Kidney epithelial cell (primary cell): Measurements from ENCODE around the gene ADAM19. TPM values are rescaled to one million over a fixed set of nuclear protein-coding genes. Genes with fewer than 3 reads are reported as not detected.

Experiments
- DNase-seq: peaks from one replicate; pipeline ENCODE4 v3.0.0-alpha.2; 2010; ENCODE audit warnings: low read depth
- H3K27me3 ChIP-seq: 2 replicates; pipeline ENCODE4 v1.6.0; 2011; ENCODE audit warnings: low read length; ENCODE audit not compliant: control insufficient read depth, insufficient read depth
- H3K36me3 ChIP-seq: 2 replicates; pipeline ENCODE4 v1.5.1; 2011; ENCODE audit warnings: low read length; ENCODE audit not compliant: control insufficient read depth, insufficient read depth
- H3K4me3 ChIP-seq: 2 replicates; pipeline ENCODE4 v1.5.1; 2011; ENCODE audit warnings: low read depth, mild to moderate bottlenecking, control low read depth, low read length
- CTCF ChIP-seq: IDR thresholded peaks from 2 replicates; pipeline ENCODE4 v1.5.1; 2011; ENCODE audit warnings: mild to moderate bottlenecking, moderate library complexity, low read length, control low read depth, inconsistent platforms; ENCODE audit not compliant: insufficient read depth, poor library complexity, severe bottlenecking
- total RNA-seq: library from RNA; depleted of rRNA; stranded (reverse); fragments of >200 nt; gene quantifications from 2 replicates; pipeline ENCODE4 v1.2.3, GENCODE V29; 2015

The ADAM19 gene
- total RNA-seq, 1 donor from 2014 or later: 61.0 TPM

- H3K4me3 ChIP-seq: no peak overlapping the region
- no peak for TF ChIP-seq CTCF
- H3K27me3 ChIP-seq: no peaks in the 10 kb centered on the region
- no peaks in the 10 kb centered on the region for H3K36me3 ChIP-seq
- no peak for DNase-seq
Measured at GRCh38 chr5:157593052-157593757, 17.6 kb upstream of the ADAM19 start.

GRCh38 chr5:157592594-157592993 is 17.0 kb upstream of the ADAM19 start:
- Histone ChIP-seq H3K4me3 (no peak overlapping the region), H3K36me3 (no peaks in the 10 kb centered on the region), H3K27me3 (no peaks in the 10 kb centered on the region)
- DNase-seq: no peak
- no peak for TF ChIP-seq CTCF

- no peak for TF ChIP-seq CTCF
- no peak for DNase-seq
- H3K4me3 ChIP-seq: no peak overlapping the region
- no peaks in the 10 kb centered on the region for H3K36me3 ChIP-seq
- H3K27me3 ChIP-seq: no peaks in the 10 kb centered on the region
Measured at GRCh38 chr5:157590478-157590877, 14.9 kb upstream of the ADAM19 start.

GRCh38 chr5:157584628-157585027 is 9.1 kb upstream of the ADAM19 start:
- Histone ChIP-seq H3K4me3 (no peak overlapping the region), H3K27me3 (no peaks in the 10 kb centered on the region), H3K36me3 (no peaks in the 10 kb centered on the region)
- no peak for TF ChIP-seq CTCF
- no peak for DNase-seq

GRCh38 chr5:157582731-157583620 is 7.4 kb upstream of the ADAM19 start:
- DNase-seq: no peak
- TF ChIP-seq CTCF: no peak
- Histone ChIP-seq H3K27me3 (no peaks in the 10 kb centered on the region), H3K36me3 (no peaks in the 10 kb centered on the region), H3K4me3 (no peak overlapping the region)
